ENCODE results near the gene LGR6. TPM values are rescaled to one million over a fixed set of nuclear protein-coding genes. Genes with fewer than 3 reads are reported as not detected.
"Not testable (repeated sequence)": the region's sequence is repeated elsewhere in the genome, so short reads cannot be mapped to it uniquely, and the experiment has no call there.

LGR6 gene
- total RNA-seq, 4 donors from 2014 or later = 0.15 TPM; not detected in 3

GRCh38 chr1:202176949-202177927 is 16.4 kb upstream of the LGR6 start:
- Histone ChIP-seq H3K27me3 (no peaks in the 10 kb centered on the region), H3K4me3 (no peak overlapping the region), H3K36me3 (no peaks in the 10 kb centered on the region), H3K9me3 (no peaks in the 10 kb centered on the region), H3K27ac (no peak overlapping the region), H3K4me1 (no peaks in the 10 kb centered on the region)
- intact Hi-C loops (cut with DNase I; ENCODE audit: low total_unique reads) (no loop called here), in situ Hi-C loops (cut with MboI; ENCODE audit: low sequenced_read_pairs in 4 of 4) (loop anchor here in 1 of 4 donors (10.0 kb wide), 1 partner anchor 538 kb away; the partner anchor contains the start of gene SYT2)
- no peak for ATAC-seq
- no peak for DNase-seq
- TF ChIP-seq CTCF (IDR thresholded peaks at IDR 0.05 in 4 of 5, conservative IDR thresholded peaks at IDR 0.05 in 1 of 5) = no peak
- TF ChIP-seq POLR2A (IDR thresholded peaks at IDR 0.05) = no peak

GRCh38 chr1:202179828-202180750 is 13.5 kb upstream of the LGR6 start:
- no peaks in the 10 kb centered on the region for H3K9me3 ChIP-seq
- no peak overlapping the region for H3K27ac ChIP-seq
- DNase-seq = no peak
- in situ Hi-C loops (cut with MboI; ENCODE audit: low sequenced_read_pairs in 4 of 4) (loop anchor here (10.0 kb wide), 2 partner anchors 535 to 545 kb away; partner anchors contain the start of gene SYT2 (in 3 of the 4)), intact Hi-C loops (cut with DNase I; ENCODE audit: low total_unique reads) (no loop called here)
- no peaks in the 10 kb centered on the region for H3K36me3 ChIP-seq
- no peak for ATAC-seq
- H3K4me3 ChIP-seq = no peak overlapping the region
- no peaks in the 10 kb centered on the region for H3K27me3 ChIP-seq
- TF ChIP-seq POLR2A (IDR thresholded peaks at IDR 0.05) = no peak
- TF ChIP-seq CTCF (IDR thresholded peaks at IDR 0.05 in 4 of 5, conservative IDR thresholded peaks at IDR 0.05 in 1 of 5) = no peak
- H3K4me1 ChIP-seq = no peaks in the 10 kb centered on the region

- H3K4me3 ChIP-seq; H3K36me3 ChIP-seq; intact Hi-C loops (cut with DNase I; ENCODE audit: low total_unique reads); H3K4me1 ChIP-seq; H3K27me3 ChIP-seq; ATAC-seq; H3K9me3 ChIP-seq; DNase-seq; H3K27ac ChIP-seq: not testable (repeated sequence)
- in situ Hi-C loops (cut with MboI; ENCODE audit: low sequenced_read_pairs in 4 of 4) = loop anchor here in 3 of 4 donors (10.0 kb wide), 2 partner anchors 534 to 544 kb away; partner anchors contain the start of gene SYT2 (in 2 of the 3)
Observed at GRCh38 chr1:202180751-202181139, 12.9 kb upstream of the LGR6 start.

- Histone ChIP-seq H3K9me3 (no peaks in the 10 kb centered on the region), H3K27me3 (no peaks in the 10 kb centered on the region), H3K4me1 (no peaks in the 10 kb centered on the region), H3K36me3 (no peaks in the 10 kb centered on the region), H3K27ac (no peak overlapping the region), H3K4me3 (no peak overlapping the region)
- ATAC-seq (no peak), DNase-seq (no peak)
- intact Hi-C loops (cut with DNase I; ENCODE audit: low total_unique reads) = no loop called here
- in situ Hi-C loops (cut with MboI; ENCODE audit: low sequenced_read_pairs in 4 of 4) = loop anchor here in 3 of 4 donors (10.0 kb wide), 2 partner anchors 533 to 543 kb away; partner anchors contain the start of gene SYT2 (in 2 of the 3)
- TF ChIP-seq CTCF (IDR thresholded peaks at IDR 0.05 in 4 of 5, conservative IDR thresholded peaks at IDR 0.05 in 1 of 5) = no peak
Observed at GRCh38 chr1:202181586-202181985, 12.0 kb upstream of the LGR6 start.
